ENCODE measurements around the gene ZNF726. TPM values are rescaled to one million over a fixed set of nuclear protein-coding genes. Genes with fewer than 3 reads are reported as not detected.

Gene ZNF726
- total RNA-seq, 2 experiments from 2014 or later = 8.7 to 9.7 TPM

Other genes with a start within 250 kb of the ZNF726 start
- 10 to 100 TPM; 18.1 to 19.9 TPM for gene ZNF675, start 227.7 kb upstream of the ZNF726 start, total RNA-seq
- 1 to 10 TPM; 3.7 to 5.9 TPM for gene ZNF681, start 156.0 kb upstream of the ZNF726 start, total RNA-seq
- gene ZNF254, start 172.3 kb downstream of the ZNF726 start, total RNA-seq = 10 to 100 TPM in 1 of 2 experiments, 1 to 10 TPM in 1; 9.9 to 10.2 TPM